Measurements from ENCODE around the gene DNAJC15.

DNA sequence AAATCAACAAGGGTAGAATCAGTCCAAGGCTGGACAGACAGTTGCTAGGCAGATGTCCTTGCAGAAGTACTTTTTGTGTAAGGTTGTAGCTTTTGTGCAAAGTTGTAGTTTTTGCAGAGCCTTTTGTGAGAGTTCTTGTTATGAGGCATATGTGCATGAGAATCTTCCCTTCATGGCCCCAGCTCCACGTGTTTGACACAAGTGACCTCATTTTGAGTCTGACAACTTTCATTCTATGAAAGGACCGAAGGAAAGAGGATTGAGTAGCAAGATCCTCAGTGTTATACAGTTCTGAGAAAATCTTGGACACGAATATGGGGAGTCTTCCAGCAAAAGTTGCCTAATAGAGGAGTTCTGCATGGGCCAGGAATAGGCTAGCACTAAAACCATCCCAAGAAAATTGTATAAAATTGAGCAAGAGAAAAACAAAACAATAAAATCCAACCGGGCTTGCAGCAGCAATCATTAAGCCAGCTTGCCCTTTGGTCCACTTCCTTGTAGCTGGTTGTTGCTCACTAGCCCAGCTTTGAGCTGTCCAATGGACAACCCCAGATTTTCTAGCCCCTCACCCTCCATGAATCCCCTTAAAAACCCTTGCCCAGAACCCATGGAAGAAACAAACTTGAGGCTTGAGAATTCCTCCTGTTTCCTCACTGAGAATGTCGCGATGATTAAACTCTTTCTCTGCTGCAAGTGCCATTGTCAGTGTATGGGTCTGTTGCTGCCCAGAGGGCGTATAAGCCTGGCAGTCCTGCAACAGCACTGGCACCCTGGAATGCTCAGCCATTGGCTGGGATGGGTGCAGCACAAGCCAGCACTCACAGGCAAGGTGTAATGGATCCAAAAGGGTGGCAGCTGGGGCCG, 37.8 kb upstream of the DNAJC15 start:
- no peak for TF ChIP-seq EZH2 (IDR thresholded peaks at IDR 0.05; ENCODE audit: insufficient read depth, poor library complexity, severe bottlenecking)
- no peak for TF ChIP-seq EZH2phosphoT487 (IDR thresholded peaks at IDR 0.05; ENCODE audit: insufficient read depth, low read depth)

Data from GM23248 (cell line).